GM19452 (cell line): ENCODE data around the gene RFPL4AL1.
"Not testable (repeated sequence)": the region's sequence is repeated elsewhere in the genome, so short reads cannot be mapped to it uniquely, and the experiment has no call there.

Experiments used
- ATAC-seq: cut with Tn5 transposase; IDR thresholded peaks from one replicate; pipeline ENCODE4 v1.9.1; 2021; ENCODE audit not compliant: unreplicated experiment

Gene RFPL4AL1

GRCh38 chr19:55768818-55769217, at the start of gene RFPL4AL1:
Gene RFPL4AL1 (plus strand): TSS chr19:55769118. CDS start chr19:55771805, 2,687 bp downstream.
- ATAC-seq: not testable (repeated sequence)

- no peak for ATAC-seq
Measured at GRCh38 chr19:55720214-55720746, 48.6 kb upstream of the RFPL4AL1 start.

- no peak for ATAC-seq
Measured at GRCh38 chr19:55720801-55721200, 48.1 kb upstream of the RFPL4AL1 start.

- no peak for ATAC-seq
Measured at GRCh38 chr19:55723491-55723890, 45.4 kb upstream of the RFPL4AL1 start.

GRCh38 chr19:55730378-55730777, 38.5 kb upstream of the RFPL4AL1 start:
- not testable (repeated sequence) for ATAC-seq

- no peak for ATAC-seq
Measured at GRCh38 chr19:55738302-55738701, 30.6 kb upstream of the RFPL4AL1 start, which contains the start of gene NLRP9. Gene NLRP9 (minus strand): TSS chr19:55738402. CDS start chr19:55738374, 28 bp downstream.

- no peak for ATAC-seq
Measured at GRCh38 chr19:55750715-55751114, 18.2 kb upstream of the RFPL4AL1 start.

- ATAC-seq: no peak
Measured at GRCh38 chr19:55753401-55753800, 15.5 kb upstream of the RFPL4AL1 start.

GRCh38 chr19:55756808-55757207, 12.1 kb upstream of the RFPL4AL1 start:
- ATAC-seq: not testable (repeated sequence)

GRCh38 chr19:55758797-55759196, 10.1 kb upstream of the RFPL4AL1 start, which contains the start of gene RFPL4A:
Gene RFPL4A (plus strand): TSS chr19:55759097. CDS start chr19:55761801, 2,704 bp downstream.
- not testable (repeated sequence) for ATAC-seq

- ATAC-seq: no peak
Measured at GRCh38 chr19:55766466-55766865, 2.5 kb upstream of the RFPL4AL1 start.

GRCh38 chr19:55769632-55770031, 714 bp downstream of the RFPL4AL1 start:
- ATAC-seq: not testable (repeated sequence)

GRCh38 chr19:55777528-55777927, 8.6 kb downstream of the RFPL4AL1 start:
- ATAC-seq: no peak

GRCh38 chr19:55778331-55778730, 9.4 kb downstream of the RFPL4AL1 start:
- ATAC-seq: no peak

- no peak for ATAC-seq
Measured at GRCh38 chr19:55781112-55781511, 12.2 kb downstream of the RFPL4AL1 start.

GRCh38 chr19:55795021-55795420, 26.1 kb downstream of the RFPL4AL1 start:
- no peak for ATAC-seq

- ATAC-seq: no peak
Measured at GRCh38 chr19:55801416-55801815, 32.5 kb downstream of the RFPL4AL1 start.

GRCh38 chr19:55802281-55802680, 33.4 kb downstream of the RFPL4AL1 start:
- ATAC-seq: no peak

GRCh38 chr19:55809381-55810058, 40.6 kb downstream of the RFPL4AL1 start:
- no peak for ATAC-seq

- no peak for ATAC-seq
Measured at GRCh38 chr19:55811340-55811739, 42.4 kb downstream of the RFPL4AL1 start.

- no peak for ATAC-seq
Measured at GRCh38 chr19:55812449-55812848, 43.5 kb downstream of the RFPL4AL1 start.

- no peak for ATAC-seq
Measured at GRCh38 chr19:55813906-55814305, 45.0 kb downstream of the RFPL4AL1 start.
